Lung (tissue), 12 donors: ENCODE data around the gene ARID4B. TPM values are rescaled to one million over a fixed set of nuclear protein-coding genes. Genes with fewer than 3 reads are reported as not detected.

ENCODE experiments used
- ATAC-seq: fragments of 200-7000 bp; cut with Tn5 transposase; one replicate; pipeline ENCODE4 v1.9.1; 2020; ENCODE audit warnings: moderate number of reproducible peaks; ENCODE audit not compliant: insufficient read depth, low FRiP score
- DNase-seq, 3 donors: peaks; one replicate each; pipeline ENCODE4 v3.0.0-alpha.2; 2013 to 2017
- H3K27ac ChIP-seq, 2 donors: one replicate each; pipeline ENCODE4 v1.5.1; 2013; ENCODE audit warnings: mild to moderate bottlenecking in 2 of 2, moderate library complexity in 2 of 2, control low read depth in 1 of 2, inconsistent platforms in 1 of 2, low read depth in 1 of 2, low read length in 1 of 2
- H3K27me3 ChIP-seq, 3 donors: one replicate each; pipeline ENCODE4 v1.5.1; 2013; ENCODE audit warnings: low read length in 2 of 3; ENCODE audit not compliant: control insufficient read depth in 3 of 3, insufficient read depth in 3 of 3
- H3K36me3 ChIP-seq, 4 donors: one replicate each; pipeline ENCODE4 v1.5.1; 2013; ENCODE audit warnings: low read length in 4 of 4, mild to moderate bottlenecking in 1 of 4, moderate library complexity in 1 of 4; ENCODE audit not compliant: control insufficient read depth in 4 of 4, insufficient read depth in 4 of 4
- H3K4me1 ChIP-seq, 5 donors: one replicate each; pipeline ENCODE4 v1.5.1; 2013; ENCODE audit warnings: low read length in 5 of 5, mild to moderate bottlenecking in 2 of 5, moderate library complexity in 1 of 5; ENCODE audit not compliant: control insufficient read depth in 5 of 5, insufficient read depth in 5 of 5
- H3K4me3 ChIP-seq: one replicate; pipeline ENCODE4 v1.5.1; 2013; ENCODE audit warnings: mild to moderate bottlenecking, control low read depth, moderate library complexity
- H3K9ac ChIP-seq, 2 donors: one replicate each; pipeline ENCODE4 v1.5.1; 2013; ENCODE audit warnings: low read length in 2 of 2, control low read depth in 1 of 2; ENCODE audit not compliant: insufficient read depth in 1 of 2
- H3K9me3 ChIP-seq, 4 donors: one replicate each; pipeline ENCODE4 v1.5.1; 2013; ENCODE audit warnings: low read length in 3 of 4, mild to moderate bottlenecking in 1 of 4, moderate library complexity in 1 of 4; ENCODE audit not compliant: control insufficient read depth in 4 of 4, insufficient read depth in 3 of 4
- WGBS, 2 donors: extraction: QIAGEN DNeasy Blood & Tissue Kit; methylation state at CpG; one replicate each; pipeline ENCODE4 v1.1.7; 2013; 5-methylcytosine and 5-hydroxymethylcytosine counted together
- polyA plus RNA-seq, 2 donors: library from polyadenylated mRNA; stranded (reverse); fragments of 200-250 nt; gene quantifications; one replicate each; pipeline ENCODE4 v1.2.1, GENCODE V29; 2013
- total RNA-seq, 2 donors: library from RNA; depleted of rRNA in 1 of 2; stranded (reverse); fragments of >200 nt in 1 of 2; gene quantifications; one replicate each; pipeline ENCODE4 v1.2.1, GENCODE V29; 2014 to 2021
- TF ChIP-seq, protein P1 (sequence below): IDR thresholded peaks from 2 replicates; pipeline ENCODE4 v1.5.1; 2012; ENCODE audit warnings: mild to moderate bottlenecking; ENCODE audit errors: control extremely low read depth, extremely low read depth
- donor health status: control.
- donor health status: control.
- donor health status: Bipolar disorder and iron deficiency.
- donor health status: healthy.
- donor health status: DM: yes; HTN: yes; CAD: no.

ARID4B gene
- total and polyA plus RNA-seq, 4 donors, result 15.8 to 99.7 (median 23.0) TPM

DNA sequence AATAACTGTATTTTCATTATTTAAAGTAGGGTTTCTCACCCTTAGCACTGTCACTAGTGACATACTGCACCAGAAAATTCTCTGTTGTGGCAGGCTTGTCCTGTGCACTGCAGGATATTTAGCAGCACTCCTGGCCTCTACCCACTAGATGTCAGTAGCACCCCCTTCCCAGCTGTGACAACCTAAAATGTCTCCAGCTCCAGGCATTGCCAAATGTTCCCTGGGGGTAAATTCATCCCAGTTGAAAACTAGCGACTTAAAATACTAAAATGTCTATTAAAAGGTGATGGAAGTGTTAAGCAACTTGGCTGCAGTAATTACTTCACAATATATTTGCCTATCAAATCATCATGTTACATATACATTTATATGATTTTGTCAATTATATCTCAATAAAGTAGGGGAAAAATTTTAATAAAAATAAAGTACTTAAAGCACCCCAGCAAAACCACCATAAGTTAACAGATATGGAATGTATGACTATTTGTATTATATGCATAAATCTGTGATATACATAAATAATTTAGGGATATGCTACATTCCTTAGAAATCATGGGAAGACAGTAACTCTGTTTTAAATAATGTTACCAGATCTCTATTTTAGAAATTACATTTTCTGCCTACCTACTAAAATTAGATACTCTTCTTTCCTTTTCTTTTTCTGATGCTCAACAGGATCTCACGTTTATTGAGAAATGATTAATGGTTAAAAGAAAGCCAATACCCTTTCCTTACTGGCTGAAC lies 74.6 kb downstream of the ARID4B start:
- 26 to 31% methylated on average over 2 of the region's 2 CpGs for WGBS, 2 donors
- Histone ChIP-seq H3K36me3 (peaks cover 0 to 3% (median 1%) of the 10 kb centered on the region in 4 donors), H3K27ac (no peak overlapping the region), H3K4me1 (peaks cover 0 to 1% (median 0%) of the 10 kb centered on the region in 5 donors), H3K9me3 (no peaks in the 10 kb centered on the region), H3K27me3 (no peaks in the 10 kb centered on the region), H3K4me3 (no peak overlapping the region), H3K9ac (no peak overlapping the region)
- ATAC-seq, result peak; percentile 89
- TF ChIP-seq, protein P1, sequence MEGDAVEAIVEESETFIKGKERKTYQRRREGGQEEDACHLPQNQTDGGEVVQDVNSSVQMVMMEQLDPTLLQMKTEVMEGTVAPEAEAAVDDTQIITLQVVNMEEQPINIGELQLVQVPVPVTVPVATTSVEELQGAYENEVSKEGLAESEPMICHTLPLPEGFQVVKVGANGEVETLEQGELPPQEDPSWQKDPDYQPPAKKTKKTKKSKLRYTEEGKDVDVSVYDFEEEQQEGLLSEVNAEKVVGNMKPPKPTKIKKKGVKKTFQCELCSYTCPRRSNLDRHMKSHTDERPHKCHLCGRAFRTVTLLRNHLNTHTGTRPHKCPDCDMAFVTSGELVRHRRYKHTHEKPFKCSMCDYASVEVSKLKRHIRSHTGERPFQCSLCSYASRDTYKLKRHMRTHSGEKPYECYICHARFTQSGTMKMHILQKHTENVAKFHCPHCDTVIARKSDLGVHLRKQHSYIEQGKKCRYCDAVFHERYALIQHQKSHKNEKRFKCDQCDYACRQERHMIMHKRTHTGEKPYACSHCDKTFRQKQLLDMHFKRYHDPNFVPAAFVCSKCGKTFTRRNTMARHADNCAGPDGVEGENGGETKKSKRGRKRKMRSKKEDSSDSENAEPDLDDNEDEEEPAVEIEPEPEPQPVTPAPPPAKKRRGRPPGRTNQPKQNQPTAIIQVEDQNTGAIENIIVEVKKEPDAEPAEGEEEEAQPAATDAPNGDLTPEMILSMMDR, result peak; percentile 80
- DNase-seq, result peak; percentile 62 to 84 (median 81)

DNA sequence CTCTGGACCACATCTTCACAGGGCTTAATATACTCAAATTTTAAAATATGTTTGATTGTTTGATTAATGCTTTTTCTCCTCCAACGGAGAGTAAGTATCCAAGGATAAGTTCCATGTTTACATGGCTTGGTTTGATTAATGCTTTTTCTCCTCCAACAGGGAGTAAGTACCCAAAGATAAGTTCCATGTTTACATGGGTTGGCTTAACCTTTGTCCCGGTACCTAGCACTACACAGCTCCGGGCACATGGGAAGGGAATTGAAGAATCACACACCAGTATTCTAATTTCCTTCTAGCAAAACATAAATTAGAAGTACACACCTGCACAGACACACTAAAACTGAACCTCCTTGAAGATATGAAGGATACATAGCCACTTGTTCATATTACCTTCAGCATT lies 77.5 kb downstream of the ARID4B start:
- Histone ChIP-seq H3K9me3 (no peaks in the 10 kb centered on the region), H3K9ac (no peak overlapping the region), H3K36me3 (peaks cover 1 to 10% (median 4%) of the 10 kb centered on the region in 4 donors), H3K27me3 (no peaks in the 10 kb centered on the region), H3K4me3 (no peak overlapping the region), H3K27ac (no peak overlapping the region), H3K4me1 (no peaks in the 10 kb centered on the region)
- DNase-seq (no peak), ATAC-seq (no peak)
- WGBS, 2 donors, result 65 to 72% methylated on average over 3 of the region's 3 CpGs
- TF ChIP-seq, protein P1, result no peak

DNA sequence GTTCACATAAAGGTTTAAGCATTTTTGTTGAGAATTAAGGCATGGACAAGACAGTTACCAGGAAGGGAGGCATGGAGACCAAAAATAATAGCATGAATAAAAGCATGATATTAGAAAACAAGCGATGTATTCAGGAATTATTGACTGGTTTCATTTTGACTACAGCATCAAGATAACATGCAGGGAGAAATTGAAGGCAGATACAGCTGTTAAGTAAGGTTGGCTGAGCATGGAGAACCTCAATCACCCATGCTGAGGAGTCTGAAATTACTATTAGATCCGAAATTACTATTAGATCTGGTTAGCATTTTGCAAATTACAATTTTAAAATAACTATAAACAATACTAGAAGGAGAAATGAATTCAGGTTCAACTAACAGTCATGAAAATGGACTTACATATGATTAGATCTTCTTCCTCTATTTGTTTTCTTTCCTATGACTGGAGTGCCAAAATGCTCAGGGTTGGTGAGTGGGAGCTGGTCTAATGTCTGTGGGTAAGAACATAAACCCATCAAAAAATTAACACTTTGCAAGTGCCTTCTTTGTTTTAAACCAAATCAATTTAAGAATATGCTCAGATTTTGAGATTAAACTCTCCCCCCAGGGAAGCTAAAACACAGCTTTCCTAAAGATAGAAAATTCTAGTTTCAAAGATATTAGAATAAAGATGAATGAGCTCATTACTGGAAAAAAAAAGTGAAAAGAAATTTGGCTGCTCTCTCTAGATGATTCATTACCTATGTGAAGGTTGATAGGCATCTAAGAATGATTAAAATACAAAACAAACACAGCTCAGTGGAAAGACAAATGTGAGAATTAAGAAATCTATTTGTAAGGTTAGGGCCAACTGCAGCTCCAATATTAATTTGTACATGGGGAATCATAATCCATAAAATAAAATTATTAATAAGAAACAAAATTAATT lies 81.7 kb downstream of the ARID4B start:
- no peaks in the 10 kb centered on the region for H3K4me1 ChIP-seq
- no peak for DNase-seq
- ATAC-seq, result no peak
- no peaks in the 10 kb centered on the region for H3K27me3 ChIP-seq
- WGBS, 2 donors, result 78 to 89% methylated on average over 2 of the region's 2 CpGs
- H3K27ac ChIP-seq, result no peak overlapping the region
- no peak overlapping the region for H3K9ac ChIP-seq
- peaks cover 0 to 14% (median 5%) of the 10 kb centered on the region in 4 donors for H3K36me3 ChIP-seq
- H3K9me3 ChIP-seq, result no peaks in the 10 kb centered on the region
- no peak overlapping the region for H3K4me3 ChIP-seq
- TF ChIP-seq, protein P1, result no peak
